Adrenal gland (tissue), 5 donors: ENCODE data around the gene ATP6V0B.

Experiments used
- CTCF ChIP-seq, 6 experiments: fragments of 450-650 bp in 4 of 6; fragments of 200-600 bp in 2 of 6; sonication (generic) in 1 of 6; IDR thresholded peaks; 1 replicate in 5 of 6; 2 replicates in 1 of 6; pipeline versions ENCODE4 v1.5.1 to v1.8.0; 2016 to 2021; ENCODE audit warnings: antibody characterized with exemption in 6 of 6, mild to moderate bottlenecking in 2 of 6, moderate library complexity in 1 of 6
- POLR2A ChIP-seq, 2 donors: fragments of 450-650 bp; IDR thresholded peaks; one replicate each; pipeline ENCODE4 v1.6.1; 2017; ENCODE audit warnings: antibody characterized with exemption in 2 of 2, mild to moderate bottlenecking in 2 of 2, moderate library complexity in 1 of 2
- donor health status: DM: no; HTN: no; CAD: no.

GRCh38 chr1:43937179-43937865 is 37.4 kb upstream of the ATP6V0B start:
- no peak for TF ChIP-seq POLR2A (IDR thresholded peaks at IDR 0.05)
- no peak for TF ChIP-seq CTCF (IDR thresholded peaks at IDR 0.05)
